Esophagus squamous epithelium (tissue), 4 donors: ENCODE data around the gene PGGHG.

Source experiments
- CTCF ChIP-seq, 6 experiments: fragments of 450-650 bp in 4 of 6; fragments of 200-600 bp in 2 of 6; sonication (generic) in 2 of 6; IDR thresholded peaks; one replicate each; pipeline ENCODE4 v1.5.1; 2016 to 2019; ENCODE audit warnings: antibody characterized with exemption in 6 of 6, mild to moderate bottlenecking in 4 of 6, moderate library complexity in 4 of 6
- POLR2A ChIP-seq, 4 donors: fragments of 450-650 bp; IDR thresholded peaks; one replicate each; pipeline ENCODE4 v1.6.1; 2017; ENCODE audit warnings: antibody characterized with exemption in 4 of 4, mild to moderate bottlenecking in 4 of 4, moderate library complexity in 3 of 4

GRCh38 chr11:253886-254270 lies 35.0 kb upstream of the PGGHG start:
- TF ChIP-seq CTCF (IDR thresholded peaks at IDR 0.05): no peak
- no peak for TF ChIP-seq POLR2A (IDR thresholded peaks at IDR 0.05)
